Naive thymus-derived CD8-positive, alpha-beta T cell (primary cell): ENCODE results near the gene DCDC2. TPM values are rescaled to one million over a fixed set of nuclear protein-coding genes. Genes with fewer than 3 reads are reported as not detected.
"Not testable (repeated sequence)": the region's sequence is repeated elsewhere in the genome, so short reads cannot be mapped to it uniquely, and the experiment has no call there.

Experiments used
- ATAC-seq, 2 donors: fragments of 150-1000 bp; cut with Tn5 transposase in 1 of 2; sonication (Bioruptor Pico), chemical (Tn5 transposase) in 1 of 2; 1 replicate in 1 of 2; 2 replicates in 1 of 2; pipeline ENCODE4 v1.10.0; 2021; ENCODE audit warnings: mild to moderate bottlenecking in 2 of 2, moderate library complexity in 2 of 2
- POLR2A ChIA-PET: fragments of 350-600 bp; sonication (Branson Sonifier 250); formaldehyde crosslinking; loops from one replicate; lab custom pipeline; 2021; ENCODE audit warnings: antibody characterized with exemption; lab: Charles Lee
- DNase-seq, 10 donors: peaks; one replicate each; pipeline versions ENCODE4 v3.0.0 to v3.0.0-alpha.2; 2020 to 2022
- H3K27ac Mint-ChIP-seq, 10 donors: one replicate each; pipeline ENCODE4 v1.8.0; 2020 to 2022; ENCODE audit warnings: mild to moderate bottlenecking in 10 of 10, mixed read lengths in 10 of 10, moderate library complexity in 4 of 10, inconsistent platforms in 1 of 10
- H3K27me3 Mint-ChIP-seq, 5 donors: one replicate each; pipeline ENCODE4 v1.8.0; 2021 to 2022; ENCODE audit warnings: mixed read lengths in 5 of 5
- H3K36me3 Mint-ChIP-seq, 3 donors: one replicate each; pipeline ENCODE4 v1.8.0; 2020 to 2022; ENCODE audit warnings: mixed read lengths in 3 of 3, mild to moderate bottlenecking in 2 of 3, inconsistent platforms in 1 of 3
- H3K4me1 Mint-ChIP-seq, 4 donors: one replicate each; pipeline ENCODE4 v1.8.0; 2021 to 2022; ENCODE audit warnings: mixed read lengths in 4 of 4
- H3K4me3 Mint-ChIP-seq, 10 donors: one replicate each; pipeline ENCODE4 v1.8.0; 2020 to 2022; ENCODE audit warnings: mild to moderate bottlenecking in 10 of 10, mixed read lengths in 10 of 10, moderate library complexity in 6 of 10, inconsistent platforms in 1 of 10
- H3K9me3 Mint-ChIP-seq, 9 donors: one replicate each; pipeline ENCODE4 v1.8.0; 2020 to 2022; ENCODE audit warnings: mixed read lengths in 9 of 9, mild to moderate bottlenecking in 3 of 9, inconsistent platforms in 1 of 9, moderate library complexity in 1 of 9
- polyA plus RNA-seq, 3 donors: library from polyadenylated mRNA; unstranded; fragments of 300-500 nt; fragmentation: Illumina TruSeq; gene quantifications; one replicate each; pipeline ENCODE4 v1.2.3, GENCODE V29; 2021
- total RNA-seq, 8 experiments: library from RNA in 2 of 8; stranded (reverse) in 2 of 8; gene quantifications; one replicate each; pipeline ENCODE4 v1.2.3 and lab custom pipeline; 2021 to 2026

DCDC2 gene
- total RNA-seq: not detected
- polyA plus RNA-seq: not detected
- total RNA-seq (lab: John Stamatoyannopoulos, UW): 0 to 0.78 (median 0.21) reads per million in 6 experiments

DNA sequence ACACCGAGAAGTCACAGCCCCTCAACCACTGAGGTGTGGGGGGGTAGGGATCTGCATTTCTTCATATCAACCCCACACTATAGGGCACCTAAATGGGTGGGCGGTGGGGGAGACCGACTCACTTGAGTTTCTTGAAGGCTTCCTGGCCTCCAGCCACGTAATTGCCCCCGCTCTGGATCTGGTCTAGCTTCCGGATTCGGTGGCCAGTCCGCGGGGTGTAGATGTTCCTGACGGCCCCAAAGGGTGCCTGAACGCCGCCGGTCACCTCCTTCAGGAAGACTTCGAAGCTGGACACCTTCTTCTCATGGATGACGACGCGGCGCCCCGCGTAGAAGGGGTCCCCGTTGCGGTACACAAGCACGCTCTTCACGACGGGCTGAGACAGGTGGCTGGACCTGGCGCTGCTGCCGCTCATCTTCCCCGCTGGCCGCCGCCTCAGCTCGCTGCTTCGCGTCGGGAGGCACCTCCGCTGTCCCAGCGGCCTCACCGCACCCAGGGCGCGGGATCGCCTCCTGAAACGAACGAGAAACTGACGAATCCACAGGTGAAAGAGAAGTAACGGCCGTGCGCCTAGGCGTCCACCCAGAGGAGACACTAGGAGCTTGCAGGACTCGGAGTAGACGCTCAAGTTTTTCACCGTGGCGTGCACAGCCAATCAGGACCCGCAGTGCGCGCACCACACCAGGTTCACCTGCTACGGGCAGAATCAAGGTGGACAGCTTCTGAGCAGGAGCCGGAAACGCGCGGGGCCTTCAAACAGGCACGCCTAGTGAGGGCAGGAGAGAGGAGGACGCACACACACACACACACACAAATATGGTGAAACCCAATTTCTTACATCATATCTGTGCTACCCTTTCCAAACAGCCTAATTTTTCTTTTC is at the start of gene DCDC2:
TSS of gene DCDC2 (minus strand) at position 724 of the 883 bp plus-strand sequence. CDS start at position 415, 309 bp downstream.
- H3K4me3 Mint-ChIP-seq: peak within 1 kb of the TSS; percentile 73 to 96 (median 88)
- peak; percentile 40 to 45 for ATAC-seq
- POLR2A ChIA-PET: interaction anchor here (0.5 to 0.6 kb wide), 2 partner anchors 453 to 1682 kb away, joined by 5 to 6 read pairs; no protein-coding TSS in a partner anchor
- peaks cover 14 to 28% (median 22%) of the 10 kb centered on the region in 4 donors for H3K4me1 Mint-ChIP-seq
- H3K27ac Mint-ChIP-seq: peak within 1 kb of the TSS in 7 of 10 donors; percentile 45 to 87 (median 66)
- DNase-seq: peak in 9 of 10 donors; percentile 25 to 77 (median 44)
- H3K27me3 Mint-ChIP-seq: peaks cover 0 to 6% (median 0%) of the 10 kb centered on the region in 5 donors
- H3K36me3 Mint-ChIP-seq: no peaks in the 10 kb centered on the region
- no peaks in the 10 kb centered on the region for H3K9me3 Mint-ChIP-seq

DNA sequence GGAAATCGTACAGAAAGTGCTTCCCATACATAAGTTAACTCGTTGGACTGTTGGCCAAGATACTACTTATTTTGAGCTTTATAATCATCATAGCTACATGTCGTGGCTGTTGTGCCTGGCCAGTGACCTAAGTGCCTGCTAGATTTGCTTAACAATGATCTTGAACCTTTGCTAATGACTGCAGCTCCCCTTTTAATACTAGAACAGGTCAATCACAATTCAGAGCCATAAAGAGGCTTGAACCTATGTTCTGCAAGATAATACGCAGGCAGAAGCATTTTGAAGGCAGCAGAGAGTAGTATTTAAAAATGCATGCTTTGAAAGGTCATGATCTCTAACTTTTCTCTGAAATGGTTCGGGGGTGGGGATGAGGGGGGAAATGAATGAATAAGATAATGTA is 47.4 kb upstream of the DCDC2 start:
- peaks cover 6 to 42% (median 28%) of the 10 kb centered on the region in 4 donors for H3K4me1 Mint-ChIP-seq
- H3K27ac Mint-ChIP-seq: peak overlapping the region in 2 of 10 donors; percentile 25 to 53
- no peak for ATAC-seq
- H3K4me3 Mint-ChIP-seq: peak overlapping the region in 2 of 10 donors; percentile 24 to 30
- peaks cover 0 to 45% (median 3%) of the 10 kb centered on the region in 3 donors for H3K36me3 Mint-ChIP-seq
- no peak for DNase-seq
- H3K27me3 Mint-ChIP-seq: peaks cover 0 to 6% (median 2%) of the 10 kb centered on the region in 5 donors
- no peaks in the 10 kb centered on the region for H3K9me3 Mint-ChIP-seq
- POLR2A ChIA-PET: no interaction called here

DNA sequence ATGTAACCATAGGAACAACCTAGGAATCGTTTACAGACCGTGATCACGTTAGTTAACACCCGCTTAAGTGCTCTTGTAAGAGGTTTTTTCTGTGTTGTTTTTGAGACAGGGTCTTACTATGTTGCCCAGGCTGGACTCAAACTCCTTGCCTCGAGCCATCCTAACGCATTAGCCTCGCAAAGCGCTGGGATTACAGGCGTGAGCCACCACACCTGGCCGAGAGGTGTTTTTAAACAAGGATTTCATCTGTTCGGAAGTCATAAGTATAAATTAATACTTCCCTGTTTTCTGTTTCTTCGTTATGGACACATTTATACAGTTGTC is 45.6 kb upstream of the DCDC2 start:
- H3K9me3 Mint-ChIP-seq: no peaks in the 10 kb centered on the region
- peak overlapping the region; percentile 66 to 97 (median 82) for H3K27ac Mint-ChIP-seq
- peak overlapping the region; percentile 87 to 99 (median 97) for H3K4me3 Mint-ChIP-seq
- DNase-seq: no peak
- peaks cover 6 to 37% (median 23%) of the 10 kb centered on the region in 4 donors for H3K4me1 Mint-ChIP-seq
- H3K27me3 Mint-ChIP-seq: peaks cover 13 to 22% (median 16%) of the 10 kb centered on the region in 5 donors
- no peak for ATAC-seq
- H3K36me3 Mint-ChIP-seq: peaks cover 4 to 31% (median 6%) of the 10 kb centered on the region in 3 donors
- POLR2A ChIA-PET: no interaction called here

DNA sequence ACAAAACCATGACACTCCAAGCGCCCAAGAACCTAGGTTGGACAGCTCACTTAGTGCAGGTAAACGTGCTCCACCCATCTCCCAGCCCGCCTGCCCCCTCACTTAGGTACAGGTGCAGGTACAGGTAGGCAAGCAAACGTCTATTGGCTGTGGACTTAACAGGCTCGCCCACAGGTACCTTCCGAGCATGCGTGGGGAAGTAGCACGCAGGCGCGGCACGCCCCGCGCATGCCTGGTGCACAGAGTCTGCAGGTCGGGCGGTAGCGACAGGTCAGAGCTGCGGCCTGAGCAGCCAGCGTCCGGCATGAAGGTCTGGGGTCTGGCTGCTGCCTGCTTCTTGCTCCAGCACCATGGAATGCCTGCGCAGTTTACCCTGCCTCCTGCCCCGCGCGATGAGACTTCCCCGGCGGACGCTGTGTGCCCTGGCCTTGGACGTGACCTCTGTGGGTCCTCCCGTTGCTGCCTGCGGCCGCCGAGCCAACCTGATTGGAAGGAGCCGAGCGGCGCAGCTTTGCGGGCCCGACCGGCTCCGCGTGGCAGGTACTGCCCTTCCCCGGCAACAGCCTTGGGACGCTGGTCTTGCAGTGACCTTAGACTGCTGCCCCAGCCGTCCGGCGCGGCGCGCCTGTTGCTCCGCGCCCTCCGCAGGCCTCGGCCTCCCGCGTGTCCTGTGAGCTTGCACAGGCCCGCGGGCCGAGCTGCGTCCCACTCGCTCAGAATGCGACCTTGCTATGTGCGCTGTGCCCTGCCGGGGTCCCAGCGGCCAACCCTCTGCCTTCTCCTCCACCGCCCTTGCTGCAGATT is 45.0 kb upstream of the DCDC2 start, which contains the start of gene MRS2:
TSS of gene MRS2 (plus strand) at position 240 of the 804 bp plus-strand sequence. CDS start at position 351, 111 bp downstream.
- Mint-ChIP-seq H3K36me3 (peaks cover 4 to 25% (median 6%) of the 10 kb centered on the region in 3 donors), H3K4me1 (peaks cover 6 to 35% (median 23%) of the 10 kb centered on the region in 4 donors), H3K4me3 (peak within 1 kb of the TSS; percentile 87 to 99 (median 97)), H3K9me3 (no peaks in the 10 kb centered on the region), H3K27me3 (peaks cover 15 to 28% (median 20%) of the 10 kb centered on the region in 5 donors), H3K27ac (peak within 1 kb of the TSS; percentile 78 to 97 (median 88))
- ATAC-seq (peak; percentile 92 to 97), DNase-seq (peak; percentile 66 to 89 (median 78))
- POLR2A ChIA-PET: no interaction called here

DNA sequence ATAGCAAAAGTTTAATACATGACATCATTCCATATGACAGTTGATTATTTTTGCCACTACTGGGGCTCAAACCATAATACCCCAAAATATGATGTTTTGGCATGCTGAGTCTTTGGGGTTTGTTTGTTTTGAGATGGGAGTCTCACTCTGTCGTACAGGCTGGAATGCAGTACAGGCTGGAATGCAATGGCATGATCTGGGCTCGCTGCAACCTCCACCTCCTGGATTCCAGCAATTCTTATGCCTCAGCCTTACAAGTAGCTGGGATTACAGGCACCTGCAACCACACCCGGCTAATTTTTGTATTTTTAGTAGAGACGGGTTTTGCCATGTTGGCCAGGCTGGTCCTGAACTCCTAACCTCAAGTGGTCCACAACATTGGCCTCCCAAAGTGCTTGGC is 43.6 kb upstream of the DCDC2 start:
- ATAC-seq (no peak), DNase-seq (no peak)
- peaks cover 6 to 30% (median 21%) of the 10 kb centered on the region in 4 donors for H3K4me1 Mint-ChIP-seq
- no peak overlapping the region for H3K27ac Mint-ChIP-seq
- peaks cover 0 to 8% (median 3%) of the 10 kb centered on the region in 9 donors for H3K9me3 Mint-ChIP-seq
- POLR2A ChIA-PET: no interaction called here
- H3K36me3 Mint-ChIP-seq: peaks cover 6 to 13% (median 6%) of the 10 kb centered on the region in 3 donors
- H3K4me3 Mint-ChIP-seq: peak overlapping the region in 2 of 10 donors; percentile 20 to 94
- H3K27me3 Mint-ChIP-seq: peaks cover 26 to 42% (median 31%) of the 10 kb centered on the region in 5 donors

DNA sequence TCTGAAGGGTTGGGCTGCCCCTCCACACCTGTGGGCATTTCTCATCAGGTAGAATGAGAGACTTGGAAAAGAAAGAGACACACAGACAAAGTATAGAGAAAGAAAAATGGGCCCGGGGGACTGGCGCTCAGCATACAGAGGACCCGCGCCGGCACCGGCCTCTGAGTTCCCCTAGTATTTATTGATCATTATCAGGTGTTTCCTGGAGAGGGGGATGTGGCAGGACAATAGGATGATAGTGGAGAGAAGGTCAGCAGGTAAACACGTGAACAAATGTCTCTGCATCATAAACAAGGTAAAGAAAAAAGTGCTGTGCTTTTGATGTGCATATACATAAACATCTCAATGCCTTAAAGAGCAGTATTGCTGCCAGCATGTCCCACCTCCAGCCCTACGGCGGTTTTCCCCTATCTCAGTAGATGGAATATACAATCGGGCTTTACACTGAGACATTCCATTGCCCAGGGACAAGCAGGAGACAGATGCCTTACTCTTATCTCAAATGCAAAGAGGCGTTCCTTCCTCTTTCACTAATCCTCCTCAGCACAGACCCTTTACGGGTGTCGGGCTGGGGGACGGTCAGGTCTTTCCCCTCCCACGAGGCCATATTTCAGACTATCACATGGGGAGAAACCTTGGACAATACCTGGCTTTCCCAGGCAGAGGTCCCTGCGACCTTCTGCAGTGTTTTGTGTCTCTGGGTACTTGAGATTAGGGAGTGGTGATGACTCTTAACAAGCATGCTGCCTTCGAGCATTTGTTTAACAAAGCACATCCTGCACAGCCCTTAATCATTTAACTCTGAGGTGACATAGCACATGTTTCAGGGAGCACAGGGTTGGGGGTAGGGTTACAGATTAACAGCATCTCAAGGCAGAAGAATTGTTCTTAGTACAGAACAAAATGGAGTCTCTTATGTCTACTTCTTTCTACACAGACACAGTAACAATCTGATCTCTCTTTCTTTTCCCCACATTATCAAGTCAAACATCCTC is 42.5 kb upstream of the DCDC2 start:
- POLR2A ChIA-PET: interaction anchor here (0.6 kb wide), 1 partner anchor 188 kb away, joined by 3 read pairs; no protein-coding TSS in a partner anchor
- H3K4me3 Mint-ChIP-seq: peak overlapping the region in 3 of 10 donors; percentile 12 to 29 (median 21)
- peak overlapping the region in 1 of 10 donors; percentile 60 for H3K27ac Mint-ChIP-seq
- DNase-seq, H3K36me3 Mint-ChIP-seq, ATAC-seq: not testable (repeated sequence)
- H3K9me3 Mint-ChIP-seq: peaks cover 0 to 12% (median 5%) of the 10 kb centered on the region in 9 donors
- H3K4me1 Mint-ChIP-seq: peaks cover 6 to 26% (median 21%) of the 10 kb centered on the region in 4 donors
- H3K27me3 Mint-ChIP-seq: peaks cover 32 to 53% (median 36%) of the 10 kb centered on the region in 5 donors

DNA sequence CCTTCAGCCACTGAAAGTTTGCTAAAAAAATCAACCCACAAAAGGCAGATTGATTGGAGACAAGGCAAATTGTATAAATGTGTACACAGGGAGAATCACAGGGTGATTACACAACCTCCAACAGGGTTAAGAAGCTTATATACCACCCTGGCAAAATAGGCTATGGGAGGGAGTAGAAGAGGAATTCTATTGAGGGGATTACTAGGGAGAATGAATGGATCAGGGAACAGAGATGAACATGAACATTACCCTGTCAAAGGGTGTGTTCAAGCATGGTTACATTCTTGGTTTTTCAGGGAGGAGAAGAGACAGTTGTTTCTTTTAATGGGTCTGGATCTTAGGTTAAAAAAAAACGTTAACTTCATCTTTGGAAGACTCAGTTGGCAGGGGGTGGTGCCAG is 39.8 kb upstream of the DCDC2 start:
- POLR2A ChIA-PET: no interaction called here
- peaks cover 0 to 10% (median 7%) of the 10 kb centered on the region in 3 donors for H3K36me3 Mint-ChIP-seq
- H3K4me1 Mint-ChIP-seq: peaks cover 1 to 5% (median 3%) of the 10 kb centered on the region in 4 donors
- H3K4me3 Mint-ChIP-seq: no peak overlapping the region
- no peak for ATAC-seq
- H3K27ac Mint-ChIP-seq: no peak overlapping the region
- DNase-seq: no peak
- peaks cover 0 to 12% (median 5%) of the 10 kb centered on the region in 9 donors for H3K9me3 Mint-ChIP-seq
- H3K27me3 Mint-ChIP-seq: peaks cover 33 to 62% (median 45%) of the 10 kb centered on the region in 5 donors

DNA sequence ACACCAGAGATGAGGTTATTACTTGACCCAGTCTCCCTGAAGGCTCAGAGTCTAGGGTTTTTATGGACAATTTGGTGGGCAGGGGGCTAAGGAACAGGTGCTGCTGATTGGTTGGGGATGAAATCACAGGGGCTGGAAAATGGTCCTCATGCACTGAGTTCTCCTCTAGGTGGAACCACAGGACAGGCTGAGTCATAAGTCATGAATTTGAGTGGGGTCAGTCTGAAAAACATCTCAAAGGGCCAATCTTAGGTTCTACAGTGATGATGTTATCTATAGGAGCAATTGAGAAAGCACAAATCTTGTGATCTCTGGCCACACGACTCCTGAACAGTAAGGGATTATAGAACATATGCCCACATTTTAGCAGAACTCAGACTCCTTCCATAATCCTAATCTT is 39.0 kb upstream of the DCDC2 start:
- ATAC-seq (no peak), DNase-seq (no peak)
- Mint-ChIP-seq H3K9me3 (peaks cover 0 to 12% (median 5%) of the 10 kb centered on the region in 9 donors), H3K4me3 (no peak overlapping the region), H3K36me3 (peaks cover 0 to 10% (median 7%) of the 10 kb centered on the region in 3 donors), H3K27ac (peak overlapping the region in 1 of 10 donors; percentile 19), H3K4me1 (no peaks in the 10 kb centered on the region), H3K27me3 (peaks cover 33 to 62% (median 45%) of the 10 kb centered on the region in 5 donors)
- POLR2A ChIA-PET: no interaction called here

DNA sequence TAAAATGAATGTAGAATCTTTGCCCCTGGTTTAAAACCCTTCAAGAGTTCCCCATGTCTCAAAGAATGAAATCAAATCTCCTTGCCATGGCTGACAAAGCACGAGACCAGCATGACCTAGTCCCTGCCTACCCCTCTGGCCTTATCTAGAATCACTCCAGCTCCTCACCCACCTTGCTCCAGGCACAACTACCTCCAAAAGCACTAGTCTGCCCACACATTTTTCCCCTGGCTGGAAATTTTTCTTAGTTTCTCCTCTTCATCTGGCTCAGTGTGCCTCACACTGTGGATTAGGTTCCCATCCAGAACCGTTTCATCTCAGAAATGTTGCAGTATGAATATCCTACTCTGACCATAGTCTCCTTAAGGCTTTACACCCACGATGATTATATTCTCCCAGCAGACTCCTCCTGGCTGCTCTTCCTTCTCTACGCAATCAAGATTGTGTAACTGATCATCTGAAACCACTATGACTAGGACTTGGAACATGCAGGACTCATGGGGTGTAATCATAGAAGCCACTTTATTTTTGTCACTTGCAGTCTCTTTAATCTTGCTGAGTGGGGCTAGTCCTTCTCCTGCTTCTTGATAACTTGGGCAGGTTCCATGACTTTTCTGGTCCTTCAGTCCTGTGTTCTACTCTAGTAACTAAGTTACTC is 37.0 kb upstream of the DCDC2 start:
- no peak overlapping the region for H3K4me3 Mint-ChIP-seq
- no peak for ATAC-seq
- POLR2A ChIA-PET: no interaction called here

DNA sequence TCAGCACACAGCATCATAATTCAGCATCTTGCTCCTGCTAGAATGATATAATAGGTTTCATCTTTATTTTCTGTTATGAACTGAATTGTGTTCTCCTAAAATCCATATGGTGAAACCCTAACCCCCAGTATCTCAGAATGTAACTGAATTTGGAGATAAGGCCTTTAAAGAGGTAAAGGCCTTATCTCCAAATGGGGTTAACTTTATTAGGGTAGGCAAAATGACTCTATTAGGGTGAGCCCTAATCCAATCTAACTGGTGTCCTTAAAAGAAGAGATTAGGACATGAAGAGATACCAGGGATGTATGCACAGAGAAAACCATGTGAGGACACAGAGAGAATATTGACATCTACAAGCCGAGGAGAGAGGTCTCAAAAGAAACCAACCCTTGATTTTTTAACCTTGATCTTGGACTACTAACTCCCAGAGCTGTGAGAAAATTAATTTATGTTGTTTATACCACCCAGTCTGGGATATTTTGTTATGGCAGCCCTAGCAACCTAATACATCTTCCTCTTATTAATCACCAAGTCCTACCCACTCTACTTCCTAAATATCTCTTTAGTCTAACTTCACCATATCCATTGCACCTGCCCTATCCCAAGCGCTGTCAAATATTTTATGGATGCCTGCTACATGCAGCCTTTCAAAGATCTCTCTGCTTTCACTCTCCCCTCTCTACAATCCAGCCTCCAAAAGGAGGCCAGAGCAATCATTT is 36.4 kb upstream of the DCDC2 start:
- ATAC-seq: no peak
- Mint-ChIP-seq H3K36me3 (peaks cover 0 to 4% (median 4%) of the 10 kb centered on the region in 3 donors), H3K27me3 (peaks cover 22 to 45% (median 32%) of the 10 kb centered on the region in 5 donors), H3K4me3 (no peak overlapping the region), H3K27ac (no peak overlapping the region), H3K4me1 (no peaks in the 10 kb centered on the region), H3K9me3 (peaks cover 0 to 12% (median 5%) of the 10 kb centered on the region in 9 donors)
- DNase-seq: no peak
- POLR2A ChIA-PET: no interaction called here

More for the DNA sequence above, 37.0 kb upstream of the DCDC2 start:
- Mint-ChIP-seq H3K27me3 (peaks cover 28 to 52% (median 39%) of the 10 kb centered on the region in 5 donors), H3K36me3 (peaks cover 0 to 10% (median 7%) of the 10 kb centered on the region in 3 donors), H3K27ac (no peak overlapping the region), H3K9me3 (peaks cover 0 to 12% (median 5%) of the 10 kb centered on the region in 9 donors), H3K4me1 (no peaks in the 10 kb centered on the region)
- no peak for DNase-seq
